HG02588 (cell line): Measurements from ENCODE around the gene SMIM7.
"Not testable (repeated sequence)": the region's sequence is repeated elsewhere in the genome, so short reads cannot be mapped to it uniquely, and the experiment has no call there.

ENCODE experiments used
- ATAC-seq: cut with Tn5 transposase; IDR thresholded peaks from one replicate; pipeline ENCODE4 v1.9.1; 2021; ENCODE audit warnings: mild to moderate bottlenecking, moderate library complexity; ENCODE audit not compliant: unreplicated experiment

Gene SMIM7

DNA sequence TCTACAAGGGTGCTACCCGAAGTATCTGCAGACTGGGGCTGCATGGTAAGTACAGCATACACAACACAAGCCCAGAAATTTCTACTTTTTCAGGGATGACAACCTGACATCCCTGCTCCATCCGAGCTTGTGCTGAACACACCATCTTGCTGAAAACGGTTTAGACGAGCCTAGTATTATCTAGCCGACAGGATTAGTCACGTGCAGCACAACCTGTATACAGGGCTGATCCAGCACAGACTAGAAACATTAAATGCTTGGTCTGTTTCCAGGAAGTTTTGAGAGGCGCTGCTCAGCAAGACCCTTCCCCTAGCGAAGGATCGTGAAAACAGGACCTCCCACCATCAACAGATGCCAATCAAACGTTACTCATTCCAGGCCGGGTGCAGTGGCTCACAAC is 4.2 kb downstream of the SMIM7 start:
- ATAC-seq = no peak

DNA sequence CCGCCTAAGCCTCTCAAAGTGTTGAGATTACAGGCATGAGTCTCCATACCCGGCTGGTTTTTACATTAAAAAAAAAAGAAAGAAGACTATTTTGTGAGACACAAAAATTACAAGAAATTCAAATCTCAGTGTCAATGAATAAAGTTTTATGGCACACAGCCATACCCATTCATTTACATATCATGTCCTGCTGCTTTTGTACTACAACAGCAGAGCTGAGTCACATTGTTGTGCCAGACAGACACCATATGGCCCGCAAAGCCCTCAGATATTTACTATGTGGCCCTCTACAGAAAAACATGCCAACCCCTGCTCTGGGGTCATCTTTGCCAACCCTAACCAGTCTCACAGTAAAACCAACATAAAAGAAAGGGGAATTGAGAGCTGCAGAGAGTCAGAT is 5.3 kb downstream of the SMIM7 start:
- ATAC-seq = no peak

DNA sequence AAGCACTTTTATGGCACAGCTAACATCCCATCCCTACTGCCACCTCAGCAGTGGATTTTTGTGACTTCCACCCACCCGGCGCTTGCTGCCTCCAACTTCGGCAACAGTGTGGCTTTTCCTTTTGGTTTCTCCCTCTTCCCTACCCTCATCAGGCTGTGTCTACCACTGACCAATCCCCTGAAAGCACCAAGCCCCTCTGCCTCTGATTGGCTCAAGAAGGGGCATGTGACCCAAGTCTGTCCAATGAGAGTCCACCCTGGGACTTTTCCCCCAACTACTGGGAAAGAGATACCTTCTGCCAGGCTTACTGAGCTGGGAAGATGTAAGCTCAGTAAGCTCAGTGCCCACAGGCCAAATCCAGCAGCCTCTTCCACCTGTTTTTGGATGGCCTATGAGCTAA is 5.8 kb downstream of the SMIM7 start:
- ATAC-seq = no peak

DNA sequence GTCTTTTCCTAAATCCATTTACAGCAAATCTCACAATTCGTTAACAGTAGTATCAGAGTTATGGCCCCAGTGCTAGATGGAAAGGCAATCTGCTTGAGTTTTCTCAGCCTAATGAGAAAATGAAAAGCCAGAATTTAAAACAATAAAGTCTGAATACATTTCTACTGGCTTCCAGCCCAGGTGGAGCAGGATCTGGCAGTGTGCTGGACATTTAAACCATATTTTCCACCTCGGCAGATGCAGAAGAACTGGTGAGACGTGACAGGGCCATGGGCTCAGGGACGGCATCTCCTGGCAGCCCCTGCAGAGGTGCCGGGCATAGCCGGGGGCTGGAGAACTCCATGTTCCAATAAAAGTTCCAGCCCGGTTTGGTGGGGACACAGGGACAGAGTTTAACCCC is 7.1 kb downstream of the SMIM7 start:
- no peak for ATAC-seq

DNA sequence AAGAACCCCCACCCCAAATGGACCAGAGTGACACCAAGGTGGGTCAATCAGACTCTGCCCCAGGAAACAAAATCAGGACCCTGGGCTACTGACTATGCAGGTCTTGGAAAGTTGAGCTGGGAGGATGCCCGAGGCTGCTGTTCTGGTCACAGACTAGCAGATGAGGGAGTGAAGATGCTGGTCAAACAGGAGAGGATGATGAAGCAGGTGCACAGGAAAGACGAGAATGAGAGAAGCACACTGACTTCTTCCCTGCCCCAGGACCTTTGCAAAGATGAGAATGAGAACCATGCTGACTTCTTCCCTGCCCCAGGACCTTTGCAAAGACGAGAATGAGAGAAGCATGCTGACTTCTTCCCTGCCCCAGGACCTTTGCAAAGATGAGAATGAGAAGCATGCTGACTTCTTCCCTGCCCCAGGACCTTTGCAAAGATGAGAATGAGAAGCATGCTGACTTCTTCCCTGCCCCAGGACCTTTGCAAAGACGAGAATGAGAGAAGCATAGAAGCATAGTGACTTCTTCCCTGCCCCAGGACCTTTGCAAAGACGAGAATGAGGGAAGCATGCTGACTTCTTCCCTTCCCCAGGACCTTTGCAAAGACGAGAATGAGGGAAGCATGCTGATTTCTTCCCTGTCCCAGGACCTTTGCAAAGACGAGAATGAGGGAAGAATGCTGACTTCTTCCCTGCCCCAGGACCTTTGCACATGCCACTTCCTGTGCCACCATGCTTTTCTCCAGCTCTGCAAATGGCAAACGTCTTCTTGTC is 8.3 kb downstream of the SMIM7 start:
- ATAC-seq = not testable (repeated sequence)

DNA sequence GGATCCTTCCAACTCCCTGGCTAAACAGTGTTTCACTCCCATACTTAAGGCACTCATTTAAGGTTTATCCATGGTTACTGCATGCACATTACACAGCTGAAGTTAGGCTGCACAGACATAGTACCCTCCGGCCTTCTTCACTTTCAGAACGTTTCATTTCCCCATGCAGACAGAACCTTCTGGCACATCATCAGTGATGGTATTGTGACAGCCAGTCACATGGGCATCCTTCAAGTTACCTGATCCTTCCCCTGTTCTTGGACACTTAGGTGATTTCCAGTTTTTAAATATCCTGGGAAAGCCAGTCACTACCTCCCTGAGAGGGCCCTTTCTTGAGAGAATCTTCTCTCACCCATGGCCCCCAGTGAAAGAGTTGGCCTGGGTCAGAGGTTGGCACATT is 9.1 kb downstream of the SMIM7 start:
- ATAC-seq = no peak

DNA sequence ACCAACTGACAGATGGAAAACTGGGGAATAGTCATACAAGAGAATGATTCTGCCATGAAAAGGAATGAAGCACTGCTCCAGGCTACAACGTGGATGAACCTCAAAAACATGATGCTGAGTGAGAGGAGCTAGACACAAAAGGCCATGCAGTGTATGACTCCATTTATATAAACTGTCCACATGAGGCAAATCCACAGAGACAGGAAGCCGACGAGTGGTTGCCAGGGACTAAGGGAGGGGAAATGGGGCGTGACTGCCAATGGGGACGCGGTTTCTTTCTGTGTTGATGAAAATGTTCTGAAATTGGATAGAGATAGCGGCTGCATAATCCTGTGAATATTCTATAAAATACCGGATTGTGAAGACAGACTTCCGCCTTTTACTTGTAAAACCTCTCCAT is 10.2 kb downstream of the SMIM7 start:
- ATAC-seq = no peak

DNA sequence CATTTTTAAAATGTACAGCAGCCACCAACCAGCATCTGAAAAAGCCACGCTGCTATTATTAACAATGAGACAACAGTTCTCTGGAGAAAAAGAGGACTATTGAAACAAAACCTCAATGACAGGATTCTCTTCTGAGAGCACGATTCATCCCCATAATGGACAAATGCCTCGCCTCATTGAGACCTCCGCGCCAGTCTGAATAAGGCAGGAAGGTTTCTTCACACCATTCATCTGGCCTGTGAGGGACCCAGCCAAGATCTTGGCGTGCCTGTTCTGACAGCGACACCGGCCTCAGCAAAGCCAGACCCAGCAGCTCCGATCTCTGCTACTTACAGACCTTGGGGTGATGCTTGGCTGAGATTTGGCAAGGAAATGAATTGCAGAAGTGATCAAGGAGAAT is 14.8 kb downstream of the SMIM7 start:
- no peak for ATAC-seq

DNA sequence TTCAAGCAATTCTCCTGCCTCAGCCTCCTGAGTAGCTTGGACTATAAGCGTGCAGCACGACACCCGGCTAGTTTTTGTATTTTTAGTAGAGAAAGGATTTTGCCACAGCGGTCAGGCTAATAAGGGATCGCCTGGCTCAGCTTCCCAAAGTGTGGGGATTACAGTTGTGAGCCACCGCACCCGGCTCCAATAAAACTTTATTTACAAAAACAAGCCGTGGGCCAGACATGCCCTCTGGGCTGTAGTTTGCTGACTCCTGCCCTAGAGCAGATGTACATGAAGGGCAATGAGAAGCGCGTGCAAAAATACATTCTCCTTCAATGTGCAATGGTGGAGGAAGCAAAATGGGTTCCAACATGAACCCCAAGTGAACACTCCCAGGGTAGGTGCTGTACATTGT is 18.2 kb downstream of the SMIM7 start:
- no peak for ATAC-seq

DNA sequence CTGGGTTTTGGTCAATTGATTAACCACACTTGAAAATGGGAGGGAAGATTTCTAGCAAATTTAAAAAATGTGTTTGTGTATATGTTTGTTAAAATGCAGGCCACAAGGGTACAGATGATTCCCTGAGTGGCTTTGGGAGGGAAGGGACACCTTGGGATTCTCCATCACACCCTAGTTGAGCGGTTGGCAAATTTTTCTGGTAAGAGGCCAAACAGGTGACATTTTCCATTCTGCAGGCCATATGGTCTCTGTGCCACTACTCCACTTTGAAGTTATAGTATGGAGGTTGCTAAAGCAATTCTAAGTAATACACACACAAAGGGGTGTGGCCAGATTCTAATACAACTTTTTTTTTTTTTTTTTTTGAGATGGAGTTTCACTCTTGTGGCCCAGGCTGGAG is 19.0 kb downstream of the SMIM7 start:
- ATAC-seq = no peak

DNA sequence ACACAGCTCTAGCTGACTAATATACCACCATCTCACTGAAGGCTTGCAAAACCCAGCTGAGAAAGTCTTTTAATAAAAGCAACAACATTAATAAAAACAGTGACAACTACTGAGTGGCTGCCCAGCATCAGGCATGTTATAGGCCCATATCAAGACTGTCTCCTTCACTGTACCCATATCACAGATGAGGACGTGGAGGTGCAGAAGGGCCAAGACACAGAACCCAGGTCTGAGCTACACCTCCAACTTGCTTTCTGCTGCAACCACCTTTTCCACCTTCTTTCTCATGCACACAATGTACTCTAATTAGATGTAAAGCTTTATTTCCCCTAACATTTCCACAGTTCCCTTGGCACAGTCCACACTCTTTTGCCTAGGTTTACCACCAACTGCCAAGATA is 21.3 kb downstream of the SMIM7 start:
- ATAC-seq = no peak

DNA sequence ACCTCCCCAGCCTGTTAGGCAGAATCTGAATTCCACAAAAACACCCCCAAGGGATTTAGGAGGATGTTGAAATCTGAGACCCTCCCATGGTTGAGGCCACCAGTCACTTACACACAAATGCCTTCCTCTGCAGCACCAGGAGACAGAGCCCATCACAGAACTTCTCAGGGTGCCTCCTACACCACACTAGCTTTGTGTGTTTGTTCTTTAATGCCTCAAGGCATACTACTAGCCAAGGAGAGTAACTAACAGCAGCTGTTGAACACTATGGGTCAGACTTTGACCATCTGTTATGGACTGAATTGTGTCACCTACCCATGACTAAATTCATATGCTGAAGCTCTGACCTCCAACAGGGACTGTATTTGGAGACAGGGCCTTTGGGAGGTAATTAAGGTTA is 22.4 kb downstream of the SMIM7 start:
- ATAC-seq = no peak

DNA sequence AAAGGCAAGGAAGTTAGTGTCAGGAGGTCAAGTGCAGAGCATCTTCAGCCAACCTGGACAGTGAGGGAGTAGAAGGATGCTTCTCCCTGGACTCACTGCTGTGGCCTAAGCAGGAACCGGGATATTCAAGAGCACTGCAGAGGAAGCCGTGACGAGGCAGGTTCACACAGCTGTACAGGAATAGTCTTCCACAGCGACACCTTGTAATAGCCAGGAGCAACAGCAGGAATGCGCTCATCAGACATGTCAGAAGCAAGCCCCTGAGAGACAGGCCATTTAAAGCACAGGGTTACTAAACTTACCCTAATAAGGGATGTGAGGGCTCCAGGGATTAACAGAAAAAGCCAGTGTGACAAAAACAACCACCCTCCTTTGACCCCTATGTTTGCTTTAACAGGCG is 28.5 kb downstream of the SMIM7 start:
- ATAC-seq = no peak

DNA sequence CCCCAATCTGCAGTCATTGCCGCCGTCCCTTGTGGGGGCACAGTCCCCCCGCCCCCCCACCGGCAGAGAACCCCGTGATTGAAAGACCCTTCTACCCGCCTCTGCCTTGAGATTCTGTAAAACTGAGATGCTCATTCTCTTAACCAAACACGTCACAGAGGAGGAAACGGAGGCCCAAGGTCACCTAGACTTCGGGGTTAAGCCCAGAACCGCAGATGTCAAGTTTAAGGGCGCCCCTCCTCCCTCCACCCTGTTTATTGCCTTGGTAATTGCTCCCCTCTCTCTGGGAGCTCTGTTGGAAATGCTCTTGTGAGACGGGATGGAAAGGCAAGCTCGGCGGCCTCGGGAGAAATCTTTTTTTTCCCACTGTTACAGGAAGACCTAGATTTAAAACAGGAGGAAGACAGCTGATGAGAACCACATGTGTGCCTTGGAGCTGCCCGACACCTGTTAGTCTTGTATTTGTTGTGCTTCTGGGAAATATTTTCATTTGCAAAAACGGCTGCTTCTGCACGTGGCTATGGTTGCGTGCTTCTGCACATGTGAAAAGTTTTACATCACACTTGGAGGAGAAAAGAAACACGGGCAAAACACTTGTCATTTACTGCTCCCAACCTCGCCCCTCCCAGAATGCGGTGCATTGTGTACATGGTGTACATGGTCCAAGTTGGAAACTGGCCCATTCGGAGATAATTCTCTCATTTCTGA is 30.8 kb downstream of the SMIM7 start:
- ATAC-seq = no peak

DNA sequence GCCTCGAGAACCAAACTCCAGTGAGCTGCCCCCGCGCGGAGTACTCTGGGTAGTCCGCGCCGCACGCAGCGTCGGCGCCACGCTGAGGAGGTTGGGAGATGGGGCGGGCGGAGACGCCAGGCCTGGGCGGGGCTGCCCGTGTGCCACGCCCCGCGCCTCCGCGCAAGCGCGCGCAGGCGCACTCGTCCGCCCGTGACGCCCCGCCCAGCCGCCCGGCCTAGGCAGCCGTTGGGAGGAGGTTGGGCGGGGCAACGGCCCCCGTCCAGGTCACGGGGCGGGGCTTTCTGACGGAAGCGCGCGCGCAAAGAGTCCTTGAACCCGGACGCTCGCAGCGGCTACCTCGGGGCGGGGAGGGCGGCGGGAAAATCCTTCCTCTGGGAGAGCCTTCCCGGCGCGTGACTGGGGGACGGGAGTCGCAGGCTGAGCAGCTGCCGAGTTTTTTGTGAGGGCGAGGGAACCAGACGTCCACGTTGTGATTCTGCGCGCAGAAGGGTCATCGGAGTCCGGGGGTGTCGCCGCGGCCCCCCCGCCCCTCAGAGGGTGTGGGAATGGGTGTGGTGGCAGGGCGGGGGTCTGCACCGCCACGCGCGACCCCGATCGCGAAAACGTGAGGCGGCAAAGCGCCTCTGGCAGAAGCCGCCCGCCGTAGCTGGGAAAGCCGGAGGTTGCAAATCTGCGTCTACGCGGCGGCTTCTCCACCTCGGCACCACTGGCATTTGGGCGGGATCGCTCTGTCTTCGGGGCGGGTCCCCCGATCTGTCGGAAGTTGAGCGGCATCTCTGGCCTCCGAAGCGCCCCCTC is 31.6 kb downstream of the SMIM7 start, which contains the start of gene MED26:
MED26 (minus strand) TSS at position 22 of the 801 bp plus-strand sequence. CDS start 261 bp downstream, outside the sequence.
- peak; percentile 81 for ATAC-seq

DNA sequence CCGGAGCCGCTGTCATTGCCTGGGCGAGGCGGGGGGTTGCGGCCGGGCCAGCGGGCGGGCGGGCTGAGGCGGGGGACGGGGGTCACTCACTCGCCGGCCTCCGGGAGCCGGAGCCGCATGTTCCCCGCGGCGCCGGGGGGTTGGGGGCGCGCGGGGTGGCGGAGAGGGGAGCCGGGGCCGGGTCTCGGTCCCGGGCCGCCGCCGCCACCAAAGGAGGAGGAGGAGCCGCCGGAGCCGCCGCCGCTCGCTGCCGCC is 32.1 kb downstream of the SMIM7 start:
- no peak for ATAC-seq

DNA sequence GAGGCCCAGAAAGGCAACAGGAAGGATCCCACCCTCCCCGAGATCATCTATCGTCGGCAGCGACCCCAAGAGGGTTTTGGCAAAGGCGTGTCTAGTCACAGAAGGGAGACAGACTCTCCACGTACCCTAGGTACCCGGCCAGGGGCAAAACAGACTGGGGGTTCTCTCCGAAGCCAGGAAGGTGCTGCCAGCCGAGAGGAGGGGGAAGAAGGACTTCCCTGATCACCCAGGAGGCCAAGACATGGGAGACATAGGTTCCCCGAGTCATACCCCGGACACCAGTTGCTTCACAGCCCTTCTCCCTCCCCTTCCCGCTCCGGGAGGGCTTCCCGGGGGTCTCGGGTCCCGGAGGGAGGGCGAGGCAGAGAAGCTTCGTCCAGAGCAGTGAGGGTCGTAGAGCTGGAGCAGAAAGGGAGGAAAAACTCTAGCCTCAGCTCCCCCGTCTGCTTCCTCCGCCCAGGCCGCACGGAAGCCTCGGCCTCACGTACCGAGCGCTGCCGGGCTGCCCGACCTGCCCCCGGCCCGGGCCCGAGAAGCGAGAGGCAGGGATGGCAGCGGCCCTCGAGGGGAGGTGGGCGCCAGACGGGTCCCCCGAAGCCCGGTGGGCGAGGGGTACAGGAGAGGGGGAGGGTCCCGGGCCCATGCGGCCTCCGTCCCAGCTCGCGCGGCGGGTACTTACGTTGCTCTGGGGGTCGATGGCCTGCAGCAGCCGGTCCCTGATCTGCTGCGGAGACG is 32.6 kb downstream of the SMIM7 start:
- ATAC-seq = peak; percentile 1

DNA sequence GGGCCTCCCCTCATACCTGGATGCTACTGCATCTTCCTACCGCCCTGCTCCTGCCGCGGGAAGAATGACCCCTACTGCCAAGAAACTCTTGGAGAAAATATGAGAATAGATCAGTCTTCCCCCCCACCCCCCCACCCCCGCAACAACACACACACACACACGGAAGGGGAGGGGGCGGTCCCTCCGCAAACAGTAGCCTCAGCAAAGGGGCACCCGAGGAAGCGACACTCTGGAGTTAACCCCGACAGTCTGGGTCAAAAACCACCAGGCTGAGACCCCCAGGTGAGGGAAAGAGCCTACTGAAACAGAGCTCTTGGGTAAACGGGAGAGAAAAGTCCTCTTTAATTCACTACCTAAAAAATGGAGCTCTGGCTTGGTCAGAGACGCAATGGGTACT is 33.1 kb downstream of the SMIM7 start:
- ATAC-seq = no peak

DNA sequence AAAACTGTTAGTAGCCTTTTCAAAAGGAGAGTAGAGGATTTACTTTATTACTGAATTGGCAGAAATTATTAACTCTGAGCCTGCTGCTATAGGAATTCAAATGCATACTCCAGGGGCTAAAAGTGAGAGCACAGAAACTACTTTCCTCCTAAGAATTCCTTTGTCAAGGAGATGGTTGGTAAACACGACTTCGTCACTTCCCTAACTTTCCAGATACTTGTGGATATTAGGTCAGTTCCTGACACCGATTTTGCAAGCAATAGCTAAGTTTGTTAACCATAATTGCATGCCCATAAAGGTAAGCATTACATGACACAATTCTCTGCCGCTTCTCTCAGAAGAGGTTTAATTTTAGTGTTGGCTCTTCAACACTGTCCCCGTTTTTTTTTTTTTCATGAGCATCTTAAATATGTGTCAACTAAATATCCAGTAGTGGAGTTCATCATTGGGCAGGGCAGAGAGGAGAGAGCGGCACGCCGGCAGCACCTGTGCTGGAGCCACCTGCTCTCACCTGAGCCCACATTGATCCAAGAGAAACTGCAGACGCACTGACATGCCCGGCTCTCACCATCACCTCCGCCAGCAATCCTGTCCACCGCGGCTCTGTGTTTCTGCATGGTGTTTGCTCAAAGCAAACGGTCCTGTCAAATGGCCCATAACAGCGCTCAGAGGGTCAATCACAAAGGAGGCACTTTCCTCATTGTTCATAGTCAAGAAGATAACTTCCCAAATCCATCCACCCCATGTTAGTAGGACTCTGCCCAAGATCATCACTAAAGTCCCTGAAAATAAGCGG is 34.6 kb downstream of the SMIM7 start:
- ATAC-seq = no peak

DNA sequence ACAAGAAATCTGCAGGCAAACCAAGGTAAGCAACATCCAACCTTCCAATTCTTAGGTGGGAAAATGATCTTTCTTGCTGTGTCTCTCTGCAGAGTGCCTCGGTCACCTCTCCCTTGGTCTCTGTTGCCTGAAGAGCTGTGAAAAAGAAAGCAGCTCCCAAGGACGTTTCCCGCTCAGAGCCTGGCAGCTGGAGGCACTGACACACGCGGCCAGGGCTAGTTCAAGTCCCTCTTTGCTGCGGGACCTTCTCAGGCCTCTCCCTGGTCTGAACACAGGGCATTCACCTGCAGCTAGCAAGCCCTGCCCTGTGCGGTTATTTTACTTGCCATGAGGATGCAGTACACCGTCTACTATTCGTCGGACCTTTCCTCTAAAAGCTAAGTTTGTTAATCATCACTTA is 35.7 kb downstream of the SMIM7 start:
- no peak for ATAC-seq

DNA sequence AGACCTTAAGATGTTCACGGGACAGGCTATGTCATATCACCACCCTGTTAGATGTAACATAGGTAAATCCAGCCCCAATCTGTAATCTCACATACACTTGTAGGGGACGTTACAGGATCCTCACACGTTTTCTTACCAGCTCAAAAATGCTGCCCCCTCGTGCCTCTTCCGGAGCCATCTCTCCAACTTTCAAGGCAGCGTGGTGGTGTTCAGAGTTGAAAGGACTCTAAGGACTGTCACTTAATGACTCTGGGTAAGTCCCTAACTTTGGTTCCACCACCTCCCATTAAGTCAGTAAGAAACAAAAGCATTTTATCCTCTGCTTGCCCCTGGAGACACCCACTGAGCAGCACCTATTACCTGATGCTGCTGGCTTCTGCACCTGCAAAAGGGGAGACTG is 36.4 kb downstream of the SMIM7 start:
- ATAC-seq = no peak
